GM12878 (cell line): ENCODE data around the gene PMPCA. TPM values are rescaled to one million over a fixed set of nuclear protein-coding genes. Genes with fewer than 3 reads are reported as not detected.

Experiments used
- ATAC-seq: fragments of 200-7000 bp; cut with Tn5 transposase; 3 replicates; pipeline ENCODE4 v1.9.1; 2020; ENCODE audit warnings: mild to moderate bottlenecking, moderate library complexity
- BruUV-seq: library from RNA; stranded (reverse); fragments of 400-500 nt; replicated peaks from 2 replicates; lab custom pipeline; 2021; lab: Mats Ljungman, UMichigan
- CTCF ChIA-PET: fragments of 300-600 bp; sonication (Branson Sonifier 250); formaldehyde crosslinking; extraction: SDS; loops from one replicate; lab custom pipeline; 2021; ENCODE audit warnings: inconsistent platforms; lab: Yijun Ruan, JAX
- POLR2A ChIA-PET: fragments of 350-600 bp; formaldehyde crosslinking; extraction: SDS; loops from one replicate; lab custom pipeline; 2021; ENCODE audit warnings: inconsistent platforms; lab: Charles Lee
- RAD21 ChIA-PET: fragments of 300-600 bp; sonication (Branson Sonifier 250); formaldehyde crosslinking; loops from one replicate; lab custom pipeline; 2023; ENCODE audit warnings: antibody characterized with exemption; ENCODE audit not compliant: unreplicated experiment; lab: Charles Lee
- SMC1A ChIA-PET: fragments of 300-600 bp; sonication (Branson Sonifier 250); formaldehyde crosslinking; loops from one replicate; lab custom pipeline; 2023; ENCODE audit not compliant: unreplicated experiment, uncharacterized antibody; lab: Charles Lee
- DNase-seq: peaks from one replicate; pipeline ENCODE4 v3.0.0-alpha.2; 2011; ENCODE audit warnings: low read depth, low spot score
- FAIRE-seq: peaks from 3 replicates; lab custom pipeline; 2011; peaks lifted over from hg19 to GRCh38; lab: Jason Lieb, UNC
- H2AFZ ChIP-seq: 2 replicates; pipeline ENCODE4 v1.6.0; 2011; ENCODE audit warnings: low read depth, low read length, control low read depth; ENCODE audit not compliant: control insufficient read depth
- H3K27ac ChIP-seq: 2 replicates; pipeline ENCODE4 v1.5.1; 2011; ENCODE audit warnings: control low read depth; ENCODE audit not compliant: control insufficient read depth, insufficient read depth
- H3K27me3 ChIP-seq, 2 experiments: replicated peaks in 1 of 2; 2 replicates each; pipeline versions ENCODE4 v1.6.0 to v1.6.1; 2011; ENCODE audit warnings: low read length in 1 of 2; ENCODE audit not compliant: control insufficient read depth in 2 of 2, insufficient read depth in 2 of 2
- H3K36me3 ChIP-seq, 2 experiments: 2 replicates each; pipeline ENCODE4 v1.5.1; 2011; ENCODE audit warnings: low read length in 1 of 2; ENCODE audit not compliant: control insufficient read depth in 2 of 2, insufficient read depth in 2 of 2
- H3K4me1 ChIP-seq: 2 replicates; pipeline ENCODE4 v1.6.1; 2011; ENCODE audit warnings: mild to moderate bottlenecking, low read length, moderate library complexity, mixed read lengths; ENCODE audit not compliant: control insufficient read depth, insufficient read depth
- H3K4me2 ChIP-seq: 2 replicates; pipeline ENCODE4 v1.6.0; 2011; ENCODE audit warnings: control low read depth; ENCODE audit not compliant: control insufficient read depth, insufficient read depth
- H3K4me3 ChIP-seq: fragments of 200-600 bp; sonication (generic); 2 replicates; pipeline ENCODE4 v1.5.1; 2016
- H3K79me2 ChIP-seq: 2 replicates; pipeline ENCODE4 v1.6.0; 2011; ENCODE audit warnings: low read length; ENCODE audit not compliant: control insufficient read depth, insufficient read depth
- H3K9ac ChIP-seq: 2 replicates; pipeline ENCODE4 v1.8.0; 2011; ENCODE audit warnings: low read length, control low read depth, mixed read lengths; ENCODE audit not compliant: control insufficient read depth, insufficient read depth
- H3K9me3 ChIP-seq: replicated peaks from 3 replicates; pipeline ENCODE4 v1.5.1; 2011; ENCODE audit warnings: mild to moderate bottlenecking, low read length; ENCODE audit not compliant: control insufficient read depth, insufficient read depth
- H4K20me1 ChIP-seq: 2 replicates; pipeline ENCODE4 v1.6.0; 2011; ENCODE audit not compliant: control insufficient read depth, insufficient read depth
- CHD2 ChIP-seq: IDR thresholded peaks from 2 replicates; pipeline ENCODE4 v1.6.1; 2011; ENCODE audit warnings: low read depth, low read length, improper control_type of control experiment, borderline replicate concordance
- EP300 ChIP-seq, 2 experiments: fragments of 150-350 bp in 1 of 2; IDR thresholded peaks; 2 replicates each; pipeline ENCODE4 v1.6.1; 2011 to 2012; ENCODE audit warnings: low read depth in 2 of 2, low read length in 2 of 2, borderline replicate concordance in 1 of 2, improper control_type of control experiment in 1 of 2, inconsistent platforms in 1 of 2; ENCODE audit not compliant: control insufficient read depth in 1 of 2
- GABPA ChIP-seq: IDR thresholded peaks from 2 replicates; pipeline ENCODE4 v1.6.1; 2014; ENCODE audit warnings: antibody characterized with exemption, low read depth, mild to moderate bottlenecking, inconsistent platforms
- LARP7 ChIP-seq: fragments of 450-650 bp; IDR thresholded peaks from 2 replicates; pipeline ENCODE4 v1.6.1; 2017; ENCODE audit warnings: mild to moderate bottlenecking
- SIX5 ChIP-seq: IDR thresholded peaks from 2 replicates; pipeline ENCODE4 v1.6.1; 2011; ENCODE audit warnings: mild to moderate bottlenecking, low read depth, low read length, moderate library complexity; ENCODE audit not compliant: severe bottlenecking
- SMAD5 ChIP-seq: IDR thresholded peaks from 2 replicates; pipeline ENCODE4 v1.6.1; 2016; ENCODE audit warnings: antibody characterized with exemption, low read depth
- SREBF2 ChIP-seq: IDR thresholded peaks from 2 replicates; pipeline ENCODE4 v1.6.1; 2012; ENCODE audit warnings: mild to moderate bottlenecking, low read length
- YBX1 ChIP-seq: fragments of 450-650 bp; IDR thresholded peaks from 2 replicates; pipeline ENCODE4 v1.6.1; 2016; ENCODE audit warnings: antibody characterized with exemption
- ZBTB4 ChIP-seq: fragments of 450-650 bp; formaldehyde crosslinking; IDR thresholded peaks from 2 replicates; pipeline ENCODE4 v1.4.0; 2022; ENCODE audit warnings: mild to moderate bottlenecking, moderate library complexity
- ZNF24 ChIP-seq: fragments of 450-650 bp; IDR thresholded peaks from 2 replicates; pipeline ENCODE4 v1.6.1; 2017; ENCODE audit warnings: antibody characterized with exemption, mild to moderate bottlenecking
- WGBS: methylation state at CpG from one replicate; pipeline ENCODE4 v1.1.6; 2016; ENCODE audit warnings: low lambda C conversion rate; ENCODE audit not compliant: insufficient replicate concordance, insufficient coverage; ENCODE audit errors: missing lambda C conversion rate; 5-methylcytosine and 5-hydroxymethylcytosine counted together
- in situ Hi-C: fragments of 300-500 bp; cut with MboI; formaldehyde crosslinking; loops from 9 replicates; pipeline ENCODE4 v1.14.3; 2018; ENCODE audit warnings: mixed read lengths
- intact Hi-C: fragments of 100-400 bp; cut with micrococcal nuclease; formaldehyde crosslinking; loops from one replicate; pipeline ENCODE4 v1.14.2; 2022; ENCODE audit not compliant: unreplicated experiment
- polyA plus RNA-seq, 11 experiments: library from polyadenylated mRNA; depleted of rRNA in 4 of 11; unstranded in 6 of 11; stranded (reverse) in 5 of 11; fragments of >200 nt; fragmentation: Nextera tagmentation in 4 of 11; fragmentation: Illumina TruSeq in 1 of 11; extraction: Ambion mirVana in 4 of 11; extraction: Trizol in 1 of 11; gene quantifications; 1 replicate in 1 of 11; 2 replicates in 10 of 11; pipeline versions ENCODE4 v1.2.1 to v1.2.3, GENCODE V29; 2011 to 2016; ENCODE audit warnings: inconsistent platforms in 2 of 11, missing spikeins in 2 of 11, low read depth in 1 of 11
- total RNA-seq, 4 experiments: library from RNA; depleted of rRNA in 3 of 4; stranded (reverse); fragments of >200 nt in 3 of 4; fragmentation: Illumina TruSeq in 1 of 4; extraction: Trizol in 1 of 4; gene quantifications; 2 replicates each; pipeline versions ENCODE4 v1.2.1 to v1.2.3, GENCODE V29; 2013 to 2021
- TF ChIP-seq, protein P1 (sequence below): IDR thresholded peaks from 2 replicates; pipeline ENCODE4 v1.6.1; 2011; ENCODE audit warnings: low read depth, mild to moderate bottlenecking, low read length, moderate library complexity, borderline replicate concordance; ENCODE audit errors: extremely low read depth
- TF ChIP-seq, protein P2 (sequence below): IDR thresholded peaks from 2 replicates; pipeline ENCODE4 v1.6.1; 2012; ENCODE audit warnings: low read length, inconsistent platforms
- TF ChIP-seq, protein P3 (sequence below): fragments of 450-650 bp; IDR thresholded peaks from 2 replicates; pipeline ENCODE4 v1.6.1; 2017; ENCODE audit warnings: low read depth, mild to moderate bottlenecking, moderate library complexity
- TF ChIP-seq, protein P4 (sequence below): fragments of 450-650 bp; formaldehyde crosslinking; IDR thresholded peaks from 2 replicates; pipeline ENCODE4 v1.5.0; 2022; ENCODE audit warnings: mild to moderate bottlenecking, missing genetic modification characterization

The PMPCA gene
- total and polyA plus RNA-seq, 10 of the 15 experiments (the other 5 are each of a cell fraction or from before 2014, with no cell fraction given), result 8.1 to 137 (median 75.7) TPM

- H3K9me3 ChIP-seq, result no peaks in the 10 kb centered on the region
- CTCF ChIA-PET, result no interaction called here
- DNase-seq (no peak), FAIRE-seq (no peak), ATAC-seq (no peak)
- no peak overlapping the region for H3K27ac ChIP-seq
- H3K4me1 ChIP-seq, result no peaks in the 10 kb centered on the region
- SMC1A ChIA-PET, result no interaction called here
- H3K4me3 ChIP-seq, result no peak overlapping the region
- H3K36me3 ChIP-seq, result peaks cover 24 to 25% of the 10 kb centered on the region in 2 experiments
- H2AFZ ChIP-seq, result no peak overlapping the region
- H3K79me2 ChIP-seq, result no peaks in the 10 kb centered on the region
- H4K20me1 ChIP-seq, result no peaks in the 10 kb centered on the region; the same call in 1 of the 2 replicates
- no peak for TF ChIP-seq SIX5
- no peak for TF ChIP-seq SMAD5
- TF ChIP-seq CHD2, result no peak
- no peak for TF ChIP-seq SREBF2
- no peak for TF ChIP-seq ZBTB4 (CRISPR knock-in tag)
- TF ChIP-seq, protein P1, sequence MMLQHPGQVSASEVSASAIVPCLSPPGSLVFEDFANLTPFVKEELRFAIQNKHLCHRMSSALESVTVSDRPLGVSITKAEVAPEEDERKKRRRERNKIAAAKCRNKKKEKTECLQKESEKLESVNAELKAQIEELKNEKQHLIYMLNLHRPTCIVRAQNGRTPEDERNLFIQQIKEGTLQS, result no peak
- TF ChIP-seq GABPA, result no peak
- TF ChIP-seq, protein P2, sequence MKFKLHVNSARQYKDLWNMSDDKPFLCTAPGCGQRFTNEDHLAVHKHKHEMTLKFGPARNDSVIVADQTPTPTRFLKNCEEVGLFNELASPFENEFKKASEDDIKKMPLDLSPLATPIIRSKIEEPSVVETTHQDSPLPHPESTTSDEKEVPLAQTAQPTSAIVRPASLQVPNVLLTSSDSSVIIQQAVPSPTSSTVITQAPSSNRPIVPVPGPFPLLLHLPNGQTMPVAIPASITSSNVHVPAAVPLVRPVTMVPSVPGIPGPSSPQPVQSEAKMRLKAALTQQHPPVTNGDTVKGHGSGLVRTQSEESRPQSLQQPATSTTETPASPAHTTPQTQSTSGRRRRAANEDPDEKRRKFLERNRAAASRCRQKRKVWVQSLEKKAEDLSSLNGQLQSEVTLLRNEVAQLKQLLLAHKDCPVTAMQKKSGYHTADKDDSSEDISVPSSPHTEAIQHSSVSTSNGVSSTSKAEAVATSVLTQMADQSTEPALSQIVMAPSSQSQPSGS, result no peak
- no peak for TF ChIP-seq LARP7
- TF ChIP-seq, protein P3, sequence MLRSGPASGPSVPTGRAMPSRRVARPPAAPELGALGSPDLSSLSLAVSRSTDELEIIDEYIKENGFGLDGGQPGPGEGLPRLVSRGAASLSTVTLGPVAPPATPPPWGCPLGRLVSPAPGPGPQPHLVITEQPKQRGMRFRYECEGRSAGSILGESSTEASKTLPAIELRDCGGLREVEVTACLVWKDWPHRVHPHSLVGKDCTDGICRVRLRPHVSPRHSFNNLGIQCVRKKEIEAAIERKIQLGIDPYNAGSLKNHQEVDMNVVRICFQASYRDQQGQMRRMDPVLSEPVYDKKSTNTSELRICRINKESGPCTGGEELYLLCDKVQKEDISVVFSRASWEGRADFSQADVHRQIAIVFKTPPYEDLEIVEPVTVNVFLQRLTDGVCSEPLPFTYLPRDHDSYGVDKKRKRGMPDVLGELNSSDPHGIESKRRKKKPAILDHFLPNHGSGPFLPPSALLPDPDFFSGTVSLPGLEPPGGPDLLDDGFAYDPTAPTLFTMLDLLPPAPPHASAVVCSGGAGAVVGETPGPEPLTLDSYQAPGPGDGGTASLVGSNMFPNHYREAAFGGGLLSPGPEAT, result no peak
- TF ChIP-seq, protein P4, sequence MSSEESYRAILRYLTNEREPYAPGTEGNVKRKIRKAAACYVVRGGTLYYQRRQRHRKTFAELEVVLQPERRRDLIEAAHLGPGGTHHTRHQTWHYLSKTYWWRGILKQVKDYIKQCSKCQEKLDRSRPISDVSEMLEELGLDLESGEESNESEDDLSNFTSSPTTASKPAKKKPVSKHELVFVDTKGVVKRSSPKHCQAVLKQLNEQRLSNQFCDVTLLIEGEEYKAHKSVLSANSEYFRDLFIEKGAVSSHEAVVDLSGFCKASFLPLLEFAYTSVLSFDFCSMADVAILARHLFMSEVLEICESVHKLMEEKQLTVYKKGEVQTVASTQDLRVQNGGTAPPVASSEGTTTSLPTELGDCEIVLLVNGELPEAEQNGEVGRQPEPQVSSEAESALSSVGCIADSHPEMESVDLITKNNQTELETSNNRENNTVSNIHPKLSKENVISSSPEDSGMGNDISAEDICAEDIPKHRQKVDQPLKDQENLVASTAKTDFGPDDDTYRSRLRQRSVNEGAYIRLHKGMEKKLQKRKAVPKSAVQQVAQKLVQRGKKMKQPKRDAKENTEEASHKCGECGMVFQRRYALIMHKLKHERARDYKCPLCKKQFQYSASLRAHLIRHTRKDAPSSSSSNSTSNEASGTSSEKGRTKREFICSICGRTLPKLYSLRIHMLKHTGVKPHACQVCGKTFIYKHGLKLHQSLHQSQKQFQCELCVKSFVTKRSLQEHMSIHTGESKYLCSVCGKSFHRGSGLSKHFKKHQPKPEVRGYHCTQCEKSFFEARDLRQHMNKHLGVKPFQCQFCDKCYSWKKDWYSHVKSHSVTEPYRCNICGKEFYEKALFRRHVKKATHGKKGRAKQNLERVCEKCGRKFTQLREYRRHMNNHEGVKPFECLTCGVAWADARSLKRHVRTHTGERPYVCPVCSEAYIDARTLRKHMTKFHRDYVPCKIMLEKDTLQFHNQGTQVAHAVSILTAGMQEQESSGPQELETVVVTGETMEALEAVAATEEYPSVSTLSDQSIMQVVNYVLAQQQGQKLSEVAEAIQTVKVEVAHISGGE (CRISPR knock-in tag), result no peak
- no peak for TF ChIP-seq YBX1
- no peak for TF ChIP-seq ZNF24
- no peak for TF ChIP-seq EP300 (IDR thresholded peaks at IDR 0.05; ENCODE audit: borderline replicate concordance in 1 of 2, control insufficient read depth in 1 of 2, low read depth in 2 of 2, low read length in 2 of 2)
- intact Hi-C loops, result no loop called here
- POLR2A ChIA-PET, result no interaction called here
- BruUV-seq, result no TSS peak
- H3K4me2 ChIP-seq, result no peak overlapping the region
- H3K9ac ChIP-seq, result no peak overlapping the region
- WGBS, result 81% methylated on average over 3 of the region's 3 CpGs
- in situ Hi-C loops, result no loop called here
- no peaks in the 10 kb centered on the region for H3K27me3 ChIP-seq
- RAD21 ChIA-PET, result no interaction called here
Measured at GRCh38 chr9:136448655-136449054, 38.2 kb downstream of the PMPCA start.
